ENCODE results near the gene CTH.

GRCh38 chr1:70438529-70438928 is 27.5 kb downstream of the CTH start:
- TF ChIP-seq CTCF (IDR thresholded peaks at IDR 0.05 in 2 of 3, conservative IDR thresholded peaks at IDR 0.05 in 1 of 3; ENCODE audit: borderline replicate concordance in 1 of 3, insufficient read depth in 1 of 3, low read depth in 2 of 3, low read length in 2 of 3), result no peak
- no peak for TF ChIP-seq ELF1 (IDR thresholded peaks at IDR 0.05; ENCODE audit: borderline replicate concordance, low read depth)
- no peak for TF ChIP-seq RAD21 (IDR thresholded peaks at IDR 0.05; ENCODE audit: low read depth)
- TF ChIP-seq CBX3 (IDR thresholded peaks at IDR 0.05; ENCODE audit: low read depth), result no peak
- TF ChIP-seq EGR1 (IDR thresholded peaks at IDR 0.05; ENCODE audit: low read depth), result no peak
- no peak for TF ChIP-seq SP1 (IDR thresholded peaks at IDR 0.05; ENCODE audit: low read depth)
- no peak for TF ChIP-seq POLR2A (IDR thresholded peaks at IDR 0.05; ENCODE audit: borderline replicate concordance, extremely low read depth, insufficient read depth, insufficient read length)
- no peak for TF ChIP-seq EZH2phosphoT487 (IDR thresholded peaks at IDR 0.05; ENCODE audit: borderline replicate concordance)
- no peak for TF ChIP-seq ZFX (IDR thresholded peaks at IDR 0.05)
- TF ChIP-seq SRF (IDR thresholded peaks at IDR 0.05; ENCODE audit: low read depth), result no peak
